Activated CD8-positive, alpha-beta T cell treated with anti-CD3 and anti-CD28 coated beads for 36 hours (primary cell): ENCODE measurements around the gene ARHGDIA. TPM values are rescaled to one million over a fixed set of nuclear protein-coding genes. Genes with fewer than 3 reads are reported as not detected.
A peak's percentile ranks its signal among the peaks of the same experiment; 100 is the strongest.

Source experiments
- ATAC-seq: fragments of 200-7000 bp; cut with Tn5 transposase; one replicate; pipeline ENCODE4 v1.10.0; 2021; ENCODE audit warnings: mild to moderate bottlenecking, moderate library complexity
- CTCF ChIA-PET: fragments of 350-600 bp; sonication (Branson Sonifier 250); formaldehyde crosslinking; loops from one replicate; lab custom pipeline; 2021; ENCODE audit warnings: antibody characterized with exemption; lab: Charles Lee
- POLR2A ChIA-PET: fragments of 350-600 bp; sonication (Branson Sonifier 250); formaldehyde crosslinking; loops from one replicate; lab custom pipeline; 2021; ENCODE audit warnings: antibody characterized with exemption; lab: Charles Lee
- DNase-seq: peaks from one replicate; pipeline ENCODE4 v3.0.0-alpha.2; 2020
- H3K27ac Mint-ChIP-seq: one replicate; pipeline ENCODE4 v1.8.0; 2021; ENCODE audit warnings: mild to moderate bottlenecking, mixed read lengths
- H3K27me3 Mint-ChIP-seq: one replicate; pipeline ENCODE4 v1.8.0; 2021; ENCODE audit warnings: mixed read lengths
- H3K36me3 Mint-ChIP-seq: one replicate; pipeline ENCODE4 v1.8.0; 2021; ENCODE audit warnings: low read depth, mixed read lengths
- H3K4me1 Mint-ChIP-seq: one replicate; pipeline ENCODE4 v1.8.0; 2021; ENCODE audit warnings: low read depth, mixed read lengths
- H3K4me3 Mint-ChIP-seq: one replicate; pipeline ENCODE4 v1.8.0; 2021; ENCODE audit warnings: mild to moderate bottlenecking, moderate library complexity, mixed read lengths
- H3K9me3 Mint-ChIP-seq: one replicate; pipeline ENCODE4 v1.8.0; 2021; ENCODE audit warnings: mixed read lengths
- CTCF ChIP-seq: fragments of 200-600 bp; IDR thresholded peaks from one replicate; pipeline ENCODE4 v1.8.0; 2022; ENCODE audit warnings: antibody characterized with exemption, mild to moderate bottlenecking
- intact Hi-C: fragments of 100-400 bp; cut with micrococcal nuclease; formaldehyde crosslinking; loops from one replicate; pipeline ENCODE4 v1.10.0; 2022
- total RNA-seq, 2 experiments: library from RNA; stranded (reverse); gene quantifications; one replicate each; pipeline ENCODE4 v1.2.3, GENCODE V29; 2021

Gene ARHGDIA
- total RNA-seq, 2 experiments from 2014 or later: 450 to 470 TPM

GRCh38 chr17:81858170-81858966 is 12.8 kb downstream of the ARHGDIA start:
- no peak for DNase-seq
- Mint-ChIP-seq H3K27ac (peak overlapping the region; percentile 38), H3K4me1 (peaks cover 35% of the 10 kb centered on the region), H3K4me3 (peak overlapping the region; percentile 96), H3K27me3 (no peaks in the 10 kb centered on the region), H3K36me3 (peaks cover 65% of the 10 kb centered on the region), H3K9me3 (no peaks in the 10 kb centered on the region)
- ChIA-PET CTCF (interaction anchor here (1.4 kb wide), 1 partner anchor 123 kb away, joined by 4 read pairs; no protein-coding TSS in a partner anchor), POLR2A (interaction anchor here (0.9 to 4.9 kb wide), 6 partner anchors 9 to 39 kb away, joined by 3 to 38 read pairs (median 8); partner anchors contain the start of genes ARHGDIA and MCRIP1)
- no peak for ATAC-seq
- no peak for TF ChIP-seq CTCF
- intact Hi-C loops: no loop called here

- peaks cover 29% of the 10 kb centered on the region for H3K4me1 Mint-ChIP-seq
- no peaks in the 10 kb centered on the region for H3K27me3 Mint-ChIP-seq
- ATAC-seq: no peak
- H3K27ac Mint-ChIP-seq: no peak overlapping the region
- H3K4me3 Mint-ChIP-seq: no peak overlapping the region
- CTCF ChIA-PET: interaction anchor here (0.6 to 2.2 kb wide), 5 partner anchors 14 to 124 kb away, joined by 3 to 7 read pairs (median 3); no protein-coding TSS in a partner anchor
- no peak for DNase-seq
- TF ChIP-seq CTCF: no peak
- POLR2A ChIA-PET: interaction anchor here (0.6 to 6.4 kb wide), 8 partner anchors 12 to 344 kb away, joined by 3 to 35 read pairs (median 4); partner anchors contain the start of gene SLC25A10
- H3K9me3 Mint-ChIP-seq: no peaks in the 10 kb centered on the region
- peaks cover 65% of the 10 kb centered on the region for H3K36me3 Mint-ChIP-seq
- intact Hi-C loops: no loop called here
Observed at GRCh38 chr17:81854974-81855774, 16.0 kb downstream of the ARHGDIA start.

- ATAC-seq (no peak), DNase-seq (no peak)
- ChIA-PET POLR2A (interaction anchor here (1.9 to 6.4 kb wide), 3 partner anchors 9 to 18 kb away, joined by 8 to 35 read pairs (median 11); partner anchors contain the start of genes MCRIP1 and PPP1R27), CTCF (interaction anchor here (0.9 kb wide), 1 partner anchor 34 kb away, joined by 3 read pairs; no protein-coding TSS in a partner anchor)
- Mint-ChIP-seq H3K36me3 (peaks cover 42% of the 10 kb centered on the region), H3K27me3 (no peaks in the 10 kb centered on the region), H3K4me3 (no peak overlapping the region), H3K4me1 (peaks cover 6% of the 10 kb centered on the region), H3K9me3 (no peaks in the 10 kb centered on the region), H3K27ac (no peak overlapping the region)
- TF ChIP-seq CTCF: no peak
- intact Hi-C loops: no loop called here
Observed at GRCh38 chr17:81852237-81852636, 18.9 kb downstream of the ARHGDIA start.

GRCh38 chr17:81851423-81851822 is 19.7 kb downstream of the ARHGDIA start:
- intact Hi-C loops: no loop called here
- CTCF ChIA-PET: no interaction called here

More at GRCh38 chr17:81851423-81851822, 19.7 kb downstream of the ARHGDIA start:
- no peak for TF ChIP-seq CTCF
- H3K36me3 Mint-ChIP-seq: peaks cover 47% of the 10 kb centered on the region
- DNase-seq (no peak), ATAC-seq (no peak)
- H3K4me1 Mint-ChIP-seq: peaks cover 6% of the 10 kb centered on the region
- H3K4me3 Mint-ChIP-seq: no peak overlapping the region
- H3K27me3 Mint-ChIP-seq: no peaks in the 10 kb centered on the region
- no peaks in the 10 kb centered on the region for H3K9me3 Mint-ChIP-seq
- H3K27ac Mint-ChIP-seq: no peak overlapping the region
- POLR2A ChIA-PET: interaction anchor here (0.6 to 6.4 kb wide), 4 partner anchors 8 to 317 kb away, joined by 5 to 35 read pairs (median 10); partner anchors contain the start of genes MCRIP1 and PPP1R27
